GM18520 (cell line): Measurements from ENCODE around the gene KIFC3.
A peak's percentile ranks its signal among the peaks of the same experiment; 100 is the strongest.
"Not testable (repeated sequence)": the region's sequence is repeated elsewhere in the genome, so short reads cannot be mapped to it uniquely, and the experiment has no call there.

ENCODE experiments used
- ATAC-seq: cut with Tn5 transposase; IDR thresholded peaks from one replicate; pipeline ENCODE4 v1.9.1; 2021; ENCODE audit not compliant: unreplicated experiment

Gene KIFC3

DNA sequence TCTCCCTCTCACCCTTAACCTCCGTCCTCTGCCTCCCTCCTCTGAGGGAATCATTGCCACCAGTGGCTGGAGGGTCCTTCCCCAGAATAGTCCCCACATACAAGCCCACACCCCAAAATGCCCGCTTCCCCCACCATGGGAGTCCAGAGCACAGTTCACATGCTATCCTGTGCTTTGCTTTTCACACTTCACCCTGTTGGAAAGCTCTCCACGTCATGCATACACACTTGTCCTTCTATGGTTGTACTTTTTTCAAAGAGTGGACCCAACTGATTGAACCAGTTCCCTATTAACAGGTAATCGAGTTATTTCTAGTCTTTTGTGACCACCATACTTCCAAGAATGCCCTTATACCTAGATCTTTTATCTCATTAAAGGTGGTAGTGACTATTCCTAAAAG is 23.8 kb upstream of the KIFC3 start:
- ATAC-seq, result no peak

DNA sequence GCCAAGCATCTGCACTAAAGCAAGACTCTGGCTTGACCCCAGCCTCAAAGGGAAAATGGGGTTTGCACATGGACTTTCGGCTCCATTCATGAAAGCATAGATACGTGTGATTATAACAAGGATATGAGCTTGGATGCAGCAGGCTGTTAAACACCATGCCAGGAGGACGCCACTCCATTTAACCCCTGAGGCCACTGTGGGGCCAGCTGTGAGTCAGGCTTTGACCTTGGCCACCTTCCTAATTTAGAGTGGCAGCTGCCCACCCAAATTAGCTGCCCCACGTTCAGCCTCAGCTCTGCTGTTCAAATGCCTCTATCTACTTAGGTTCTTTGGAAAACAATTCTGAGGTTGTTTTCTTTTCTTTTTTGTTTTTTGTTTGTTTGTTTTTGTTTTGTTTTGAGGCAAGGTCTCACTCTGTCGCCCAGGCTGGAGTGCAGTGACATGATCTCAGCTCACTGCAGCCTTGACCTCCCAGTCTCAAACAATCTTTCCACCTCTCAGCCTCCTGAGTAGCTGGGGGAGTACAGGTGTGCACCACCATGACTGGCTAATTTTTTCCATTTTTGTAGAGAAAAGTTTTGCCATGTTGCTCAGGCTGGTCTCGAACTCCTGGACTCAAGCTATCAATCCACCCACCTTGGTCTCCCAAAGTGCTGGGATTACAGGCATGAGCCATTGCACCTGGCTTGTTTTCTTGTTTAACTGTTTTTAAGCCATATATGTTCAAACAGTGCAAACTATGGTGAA is 23.2 kb upstream of the KIFC3 start:
- no peak for ATAC-seq

DNA sequence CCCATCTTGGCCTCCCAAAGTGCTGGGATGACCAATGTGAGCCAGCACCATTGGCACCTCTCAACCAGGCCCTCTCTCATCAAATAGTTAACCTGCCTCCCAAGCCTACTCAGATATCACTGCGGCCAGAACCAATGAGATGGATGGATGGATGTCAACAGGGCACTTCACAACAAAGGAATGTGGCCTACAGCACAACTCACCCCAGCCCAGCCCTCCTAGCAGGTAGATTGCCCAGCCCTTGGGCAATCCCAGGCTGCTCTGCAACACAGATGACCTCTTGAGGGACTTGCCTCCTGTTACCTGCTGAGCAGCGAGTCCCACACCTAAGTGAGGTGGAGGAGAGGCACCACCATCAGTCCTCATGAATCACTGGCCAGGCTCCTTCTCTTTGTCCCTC is 22.6 kb upstream of the KIFC3 start:
- no peak for ATAC-seq

DNA sequence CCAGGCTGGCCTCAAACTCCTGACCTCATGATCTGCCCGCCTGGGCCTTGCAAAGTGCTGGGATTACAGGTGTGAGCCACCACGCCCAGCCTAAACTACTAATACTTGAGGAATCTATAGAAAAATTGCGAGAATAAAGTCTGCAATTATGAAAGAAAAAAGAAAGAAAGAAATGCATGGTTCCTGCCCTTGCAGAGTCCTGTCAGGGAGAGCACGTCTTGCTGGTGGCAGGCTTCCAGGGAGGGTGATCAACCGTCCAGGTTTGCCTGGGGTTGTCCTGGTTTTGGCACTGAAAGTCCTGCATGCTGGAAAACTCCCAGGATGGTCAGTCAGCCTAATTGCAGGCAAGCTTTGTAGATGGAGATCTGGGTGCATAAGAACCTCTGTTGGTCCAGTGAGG is 21.5 kb upstream of the KIFC3 start:
- ATAC-seq, result no peak

DNA sequence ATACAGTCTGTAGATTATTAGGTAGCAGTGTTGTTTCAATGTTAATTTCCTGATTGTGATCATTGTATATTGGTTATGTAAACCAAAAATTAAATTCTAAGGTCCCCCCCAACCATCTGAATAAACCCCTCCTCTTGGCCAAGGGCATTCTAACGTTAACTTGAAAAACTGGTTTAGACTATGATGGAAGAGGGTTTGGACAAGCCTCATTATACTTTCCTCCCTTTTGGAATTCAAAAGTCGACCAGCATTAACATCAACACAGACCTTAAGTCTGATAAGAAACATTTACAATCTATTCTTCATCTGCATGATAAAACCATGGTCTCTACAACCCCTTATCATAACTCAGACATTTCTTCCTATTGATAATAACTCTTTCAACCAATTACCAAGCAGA is 20.6 kb upstream of the KIFC3 start:
- no peak for ATAC-seq

DNA sequence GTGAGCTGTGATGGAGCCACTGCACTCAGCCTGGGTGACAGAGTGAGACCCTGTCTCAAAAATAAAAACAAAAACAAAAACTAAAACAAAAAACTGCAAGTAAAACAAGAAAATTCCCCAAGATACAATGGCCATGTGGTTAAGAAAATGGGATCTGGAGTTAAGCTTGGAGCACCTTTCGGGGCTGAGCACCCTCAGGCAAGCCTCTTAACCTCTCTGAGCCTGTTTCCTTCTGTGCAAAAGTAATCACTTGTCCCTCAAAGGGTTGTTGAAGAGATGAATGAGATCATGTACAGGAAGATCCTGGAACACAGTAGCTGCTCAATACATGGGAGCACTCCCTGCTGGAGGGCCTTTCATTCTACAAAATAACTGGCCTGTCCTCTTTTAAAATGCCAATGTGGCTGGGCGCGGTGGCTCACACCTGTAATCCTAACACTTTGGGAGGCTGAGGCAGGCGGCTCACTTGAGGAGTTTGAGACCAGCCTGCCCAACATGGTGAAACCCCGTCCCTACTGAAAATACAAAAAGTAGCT is 19.8 kb upstream of the KIFC3 start:
- no peak for ATAC-seq

DNA sequence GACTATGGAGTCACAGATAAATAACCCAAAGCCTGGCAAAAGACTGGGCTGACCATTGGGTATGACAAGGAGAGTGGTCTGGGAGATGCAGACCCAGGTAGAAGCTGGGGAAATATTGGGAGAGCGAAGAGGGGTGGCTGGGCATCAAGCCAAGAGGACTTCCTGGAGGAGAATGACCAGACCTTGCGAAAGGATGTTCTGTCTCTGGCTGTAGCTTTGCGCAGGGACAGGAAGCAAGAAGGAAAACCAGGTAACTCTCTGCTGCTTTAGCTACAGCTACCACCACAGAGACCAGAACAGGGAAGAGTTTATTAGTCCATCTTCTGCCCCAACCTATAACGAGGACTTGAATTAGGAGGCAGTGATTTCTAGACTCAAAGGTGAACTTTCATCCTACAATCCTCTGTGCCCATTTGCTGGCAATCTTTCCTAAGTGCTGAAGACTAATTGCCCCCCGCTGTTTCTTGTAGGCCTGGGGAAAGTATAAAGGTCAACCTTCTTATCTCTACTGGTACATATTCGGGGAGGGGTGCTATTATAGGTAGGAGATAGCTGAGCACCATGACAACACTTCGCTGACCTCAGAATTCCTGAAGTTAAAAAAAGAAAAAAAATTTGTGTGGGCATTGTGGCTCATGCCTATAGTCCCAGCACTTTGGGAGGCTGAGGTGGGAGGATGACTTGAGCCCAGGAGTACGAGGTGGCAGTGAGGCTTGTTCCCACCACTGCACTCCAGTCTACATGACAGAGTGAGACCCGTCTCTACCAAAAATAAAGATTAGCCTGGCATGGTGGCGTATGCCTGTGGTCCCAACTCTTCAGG is 19.1 kb upstream of the KIFC3 start:
- no peak for ATAC-seq

DNA sequence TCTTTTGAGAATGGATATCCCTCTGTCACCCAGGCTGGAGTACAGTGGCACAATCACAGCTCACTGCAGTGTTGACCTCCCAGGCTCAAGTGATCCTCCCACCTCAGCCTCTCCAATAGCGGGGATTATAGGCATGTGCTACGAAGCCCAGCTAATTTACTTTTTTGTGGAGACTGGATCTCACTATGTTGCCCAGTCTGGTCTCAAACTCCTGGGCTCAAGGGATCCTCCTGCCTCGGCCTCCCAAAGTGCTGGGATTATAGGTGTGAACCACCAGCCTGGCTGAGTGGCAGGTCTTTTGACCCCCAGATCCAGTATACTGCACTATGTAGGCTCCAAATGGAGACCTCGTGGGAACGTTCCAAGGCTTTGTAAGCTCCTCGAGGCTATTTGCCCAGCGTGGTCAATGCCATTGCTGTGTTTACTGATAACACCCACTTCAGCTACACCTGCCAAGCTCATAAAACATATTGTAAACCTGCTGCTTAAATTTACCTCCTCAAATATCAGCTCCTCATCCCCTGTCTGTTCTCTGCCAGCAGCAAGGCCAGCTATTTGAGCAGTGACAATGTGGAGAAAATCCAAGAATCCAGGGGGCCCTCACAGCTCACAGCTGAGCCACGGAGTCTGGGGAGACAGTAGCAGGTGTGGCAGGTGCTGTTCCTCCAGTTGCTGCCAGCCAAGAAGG is 16.2 kb upstream of the KIFC3 start:
- ATAC-seq, result no peak

DNA sequence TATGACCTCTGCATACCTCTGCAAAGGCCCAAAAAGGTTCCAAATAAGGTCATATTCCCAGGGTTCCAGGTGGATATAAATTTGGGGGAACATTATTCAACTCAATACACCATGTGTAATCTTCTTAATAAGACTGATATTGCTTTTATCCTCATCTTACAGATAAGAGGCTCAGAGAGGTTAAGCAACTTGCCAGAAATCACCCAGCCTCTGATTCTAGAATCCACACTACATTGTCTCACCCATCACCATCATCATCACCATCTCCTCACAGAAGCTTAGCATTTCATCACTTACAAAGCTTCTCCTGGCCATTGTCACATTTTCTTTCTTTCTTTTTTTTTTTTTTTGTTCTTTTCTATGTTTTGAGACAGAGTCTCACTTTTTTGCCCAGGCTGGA is 15.4 kb upstream of the KIFC3 start:
- no peak for ATAC-seq

DNA sequence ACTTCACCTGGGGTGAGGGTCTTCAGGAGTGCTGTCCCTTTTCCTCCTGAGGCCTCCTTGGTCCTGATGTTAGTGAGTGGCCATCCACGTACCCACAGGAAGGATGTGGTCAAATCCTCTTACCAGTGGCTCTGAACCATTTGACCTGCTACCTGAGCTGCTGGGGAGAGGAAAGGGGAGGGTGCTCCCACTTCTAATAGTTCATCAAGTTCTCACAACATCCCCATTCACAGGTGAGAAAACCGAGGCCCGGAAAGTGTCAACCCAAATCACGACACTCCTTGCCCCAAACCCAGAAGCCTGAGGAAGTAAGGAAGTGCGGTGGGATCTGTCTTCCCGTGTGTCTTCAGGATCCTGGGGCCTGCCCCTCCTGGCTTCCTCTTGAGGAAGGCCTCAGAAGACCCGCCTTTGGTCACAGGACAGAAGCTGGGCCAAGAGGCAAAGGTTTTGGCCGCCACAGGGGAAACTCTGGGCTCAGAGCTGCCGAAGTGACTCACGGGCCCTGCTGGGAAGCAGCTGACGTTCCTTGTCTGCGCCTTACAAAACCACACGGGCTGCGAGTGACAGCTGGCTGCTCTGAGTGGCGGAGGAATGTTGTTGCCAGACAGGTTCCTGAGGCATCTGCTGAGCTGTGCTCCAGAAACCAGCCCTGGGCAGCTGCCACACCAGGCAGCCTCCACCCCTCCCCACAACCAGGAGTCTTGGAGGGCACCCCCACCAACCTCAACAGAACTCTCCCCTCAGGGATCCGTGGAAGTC is 13.9 kb upstream of the KIFC3 start:
- ATAC-seq, result no peak

DNA sequence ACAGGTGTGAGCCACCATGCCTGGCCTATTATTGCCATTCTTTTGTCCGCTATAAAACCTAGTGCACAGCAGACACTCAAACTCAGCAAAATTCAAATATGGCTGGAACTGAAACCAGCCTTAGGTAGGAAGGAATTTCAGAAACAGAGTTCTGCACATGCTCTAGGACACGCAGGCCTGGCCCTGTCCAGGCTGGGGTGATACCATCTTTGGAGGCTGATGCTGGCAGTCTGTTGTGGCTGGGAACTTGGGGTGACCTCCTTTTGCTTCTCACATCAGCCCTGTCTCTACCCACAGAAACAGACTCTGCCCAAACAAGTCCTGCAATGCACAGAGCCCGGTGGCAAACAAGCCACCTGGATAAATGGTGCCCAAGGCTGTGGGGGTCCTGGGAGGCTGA is 12.6 kb upstream of the KIFC3 start:
- no peak for ATAC-seq

DNA sequence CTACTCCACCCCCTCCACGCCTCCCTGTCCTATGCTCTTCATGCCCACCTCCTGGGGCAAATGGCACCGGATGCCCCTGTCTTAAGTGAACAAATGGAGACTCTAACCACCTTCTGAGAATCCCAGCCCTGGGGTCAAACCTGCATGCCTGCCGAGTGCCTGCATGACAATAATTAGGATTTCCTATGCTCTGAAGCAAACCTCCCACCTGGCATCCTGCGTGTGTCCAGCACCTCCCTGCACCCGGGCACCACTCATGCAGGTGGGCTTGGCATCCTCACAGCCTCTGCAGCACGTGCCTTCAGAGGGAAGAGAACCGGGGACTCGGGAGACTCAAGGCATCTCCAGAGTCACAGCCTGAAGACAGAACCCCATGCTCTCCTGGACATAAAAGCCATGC is 11.2 kb upstream of the KIFC3 start:
- no peak for ATAC-seq

DNA sequence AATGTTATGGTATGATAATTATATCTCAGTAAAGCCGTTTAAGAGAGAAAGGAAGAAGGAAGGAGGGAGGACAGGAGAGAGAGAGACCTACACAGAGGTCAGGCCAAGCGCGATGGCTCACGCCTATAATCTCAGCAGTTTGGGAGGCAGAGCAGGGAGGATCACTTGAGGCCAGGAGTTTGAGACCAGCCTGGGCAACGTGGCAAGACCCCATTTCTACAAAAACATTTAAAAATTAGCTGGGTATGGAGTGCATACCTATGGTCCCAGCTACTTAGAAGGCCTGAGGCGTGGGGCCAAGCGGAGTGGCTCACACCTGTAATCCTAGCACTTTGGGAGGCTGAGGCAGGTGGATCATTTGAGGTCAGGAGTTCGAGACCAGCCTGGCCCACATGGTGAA is 9.0 kb upstream of the KIFC3 start:
- not testable (repeated sequence) for ATAC-seq

DNA sequence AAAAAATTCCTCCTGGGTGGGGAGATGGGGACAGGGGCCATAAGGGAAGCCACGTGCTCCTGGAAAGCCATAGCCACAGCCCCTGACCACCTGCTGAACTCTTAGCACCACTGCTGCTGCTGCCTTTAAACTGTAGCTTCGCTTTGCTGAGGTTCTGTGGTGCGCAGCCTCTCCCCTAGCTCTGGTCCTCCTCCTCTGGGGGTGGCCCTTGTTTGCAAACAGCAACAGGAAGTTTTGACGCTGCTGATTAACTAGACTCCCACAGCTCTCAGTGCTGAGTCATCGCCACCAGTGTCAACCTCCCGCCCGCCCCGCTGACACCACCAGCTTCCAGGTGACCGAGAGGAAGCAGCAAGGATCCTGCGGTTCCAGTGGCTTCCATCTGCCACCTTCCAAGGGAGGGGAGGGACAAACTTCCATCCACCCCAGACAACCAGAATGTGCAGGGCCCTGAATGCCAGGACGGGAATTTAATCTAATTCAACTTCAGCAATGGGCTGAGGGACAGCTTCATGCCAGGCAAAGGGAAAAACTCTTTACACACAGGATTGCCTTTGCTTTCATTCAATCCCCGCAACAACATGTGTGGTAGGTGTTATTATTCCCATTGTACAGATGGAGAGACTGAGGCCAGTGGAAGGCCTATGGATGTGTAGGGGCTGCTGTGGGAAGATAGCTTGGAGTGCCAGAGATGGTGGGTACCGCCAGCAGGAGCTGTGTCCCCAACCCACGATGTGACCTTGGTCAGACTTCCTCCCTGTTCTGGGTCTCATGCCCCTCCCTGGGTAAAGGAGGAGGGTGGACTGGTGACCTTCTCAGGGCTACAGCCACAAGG is 8.1 kb upstream of the KIFC3 start:
- peak; percentile 97 for ATAC-seq

DNA sequence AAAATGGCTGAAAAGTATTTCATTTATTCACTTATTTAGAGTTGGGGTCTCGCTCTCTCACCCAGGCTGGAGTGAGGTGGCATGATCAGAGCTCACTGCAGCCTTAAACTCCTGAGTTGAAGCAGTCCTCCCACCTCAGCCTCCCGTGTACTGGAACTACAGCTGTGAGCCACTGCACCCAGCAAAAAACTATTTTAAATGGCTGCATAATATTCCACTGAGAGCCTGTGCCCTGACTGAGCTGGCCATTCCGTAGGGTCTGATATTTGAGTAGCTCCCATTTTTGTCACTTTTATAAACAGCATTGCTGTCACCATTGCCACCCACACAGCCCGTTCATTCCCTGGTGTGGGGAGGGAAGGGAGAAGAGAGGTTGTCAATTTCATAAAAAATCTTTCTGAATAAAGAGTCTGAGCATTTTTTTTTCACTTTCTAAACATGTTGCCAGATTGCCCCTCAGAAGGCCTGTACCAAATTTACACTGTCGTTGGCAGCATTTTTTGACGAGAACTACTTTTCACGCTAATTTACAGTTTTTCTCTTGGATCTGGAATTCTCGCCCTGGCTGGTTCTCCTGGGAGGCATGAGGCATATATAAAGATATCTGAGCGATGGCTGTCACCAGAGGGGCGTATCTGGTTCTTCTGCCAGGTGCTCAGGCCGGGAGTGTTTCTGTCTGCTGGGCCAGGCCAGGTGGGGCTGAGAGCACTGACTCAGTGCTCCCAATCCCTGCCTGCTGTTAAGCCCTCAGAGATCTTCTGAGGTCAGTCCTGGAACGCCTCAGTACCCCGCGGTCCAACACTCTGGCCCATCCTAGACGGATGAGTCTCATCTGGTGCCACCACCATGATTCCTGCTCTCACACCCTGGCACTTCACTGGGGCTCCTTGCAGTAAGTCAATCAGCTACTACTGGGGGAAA is 7.2 kb upstream of the KIFC3 start:
- no peak for ATAC-seq

DNA sequence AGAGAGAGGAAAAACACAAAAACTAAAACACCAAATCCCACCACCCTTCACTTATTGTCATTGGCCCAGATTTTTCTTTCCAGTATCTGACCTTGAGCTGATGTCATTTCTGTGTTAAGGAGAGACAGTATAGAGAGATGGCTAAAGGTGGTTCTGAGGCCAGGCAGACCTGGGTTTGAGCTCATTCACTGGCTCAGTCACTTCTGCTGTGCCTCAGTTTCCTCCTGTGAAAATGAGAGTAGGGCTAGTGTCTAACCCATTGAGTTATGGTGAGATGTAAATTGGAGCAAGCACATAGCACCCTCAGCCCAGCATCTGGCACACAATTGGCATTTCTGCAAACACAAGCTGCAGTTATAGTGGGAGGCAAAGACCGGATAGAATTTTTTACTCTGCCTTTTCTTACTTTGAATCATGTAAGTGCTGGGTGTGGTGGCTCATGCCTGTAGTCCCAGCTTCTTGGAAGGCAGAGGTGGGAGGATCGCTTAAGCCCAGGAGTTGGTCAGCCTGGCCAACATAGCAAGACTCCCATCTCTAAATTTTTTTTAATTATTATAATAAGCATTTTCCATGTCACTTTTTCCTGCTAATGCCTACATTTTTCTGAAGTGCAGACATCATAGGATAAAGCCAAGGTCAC is 6.4 kb upstream of the KIFC3 start:
- no peak for ATAC-seq

DNA sequence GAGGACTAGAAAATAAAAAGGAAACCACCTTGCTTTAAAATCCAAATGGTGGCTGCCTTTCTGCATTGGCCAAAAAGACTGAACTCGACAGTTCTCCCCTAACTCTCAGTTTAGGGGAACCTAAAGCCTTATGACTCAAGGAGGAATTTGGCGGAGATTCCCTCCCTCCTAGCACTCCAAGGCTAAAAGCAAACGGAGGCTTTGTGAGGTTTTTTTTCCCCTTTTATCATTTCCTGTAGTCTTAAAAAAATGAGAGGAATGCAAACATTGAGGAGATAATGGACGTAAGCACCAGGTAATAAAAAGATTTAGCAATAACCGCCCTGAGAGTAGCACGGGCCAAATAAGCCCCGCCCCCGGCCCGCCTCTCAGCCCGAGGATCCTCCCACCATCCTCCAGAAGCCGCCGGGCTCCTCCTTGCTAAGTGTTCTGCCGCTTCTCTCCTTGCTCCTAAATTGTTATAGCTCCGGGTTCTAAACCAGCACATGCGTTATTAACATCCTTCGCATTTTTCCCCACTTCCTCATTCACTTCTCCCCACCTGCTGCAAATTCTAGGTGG is 5.8 kb upstream of the KIFC3 start:
- no peak for ATAC-seq

DNA sequence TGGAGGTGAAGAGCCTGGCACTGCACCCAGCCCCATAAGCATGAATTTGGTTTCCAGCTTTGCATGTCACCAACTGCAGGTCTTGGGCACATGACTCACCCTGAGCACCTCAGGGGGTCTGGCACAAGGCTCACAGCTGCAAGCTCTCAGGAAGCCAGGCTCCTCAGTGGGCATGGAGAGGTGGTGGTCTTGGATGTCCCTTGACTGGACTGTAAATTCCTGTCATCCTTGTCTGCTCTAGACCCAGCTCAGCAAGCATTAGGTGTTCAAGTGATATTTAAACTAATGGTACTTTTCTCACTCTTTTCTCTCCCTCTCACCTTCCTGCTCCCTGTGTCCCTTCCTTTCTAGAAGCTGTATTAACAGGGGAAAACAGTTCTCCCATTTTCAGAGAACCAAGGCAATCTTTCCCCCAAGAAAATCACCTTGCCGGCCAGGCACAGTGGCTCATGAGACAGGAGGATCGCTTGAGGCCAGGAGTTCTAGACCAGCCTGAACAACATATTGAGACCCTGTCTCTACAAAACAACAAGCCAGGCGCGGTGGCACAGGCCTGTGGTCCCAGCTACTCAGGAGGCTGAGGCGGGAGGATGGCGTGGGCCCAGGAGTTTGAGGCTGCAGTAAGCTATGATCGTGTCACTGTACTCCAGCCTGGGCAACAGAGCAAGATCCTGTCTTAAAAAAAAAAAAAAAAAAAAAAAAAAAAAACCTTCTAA is 5.1 kb upstream of the KIFC3 start:
- no peak for ATAC-seq
